Measurements from ENCODE around the gene PCNA.

DNA sequence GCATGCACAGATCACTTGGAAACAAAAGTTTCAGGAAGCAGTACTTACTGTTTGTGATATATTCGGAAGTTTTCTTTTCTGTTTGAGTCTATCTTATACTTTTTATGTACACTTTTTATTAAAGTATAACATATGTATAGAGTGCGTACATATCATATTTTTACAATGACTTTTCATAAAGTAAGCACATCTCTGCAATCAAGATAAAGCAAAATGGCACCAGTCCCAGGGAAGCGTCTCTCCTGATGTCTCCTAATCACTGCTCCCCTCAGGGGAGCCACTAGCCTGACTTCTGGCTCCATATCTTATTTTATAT, 33.4 kb upstream of the PCNA start:
- TF ChIP-seq CTCF (IDR thresholded peaks at IDR 0.05): no peak
- TF ChIP-seq EP300 (IDR thresholded peaks at IDR 0.05): no peak
- TF ChIP-seq POLR2A (IDR thresholded peaks at IDR 0.05): no peak

Data from tibial nerve (tissue), 4 donors.